Measurements from ENCODE around the gene COQ8A. TPM values are rescaled to one million over a fixed set of nuclear protein-coding genes. Genes with fewer than 3 reads are reported as not detected.

Gene COQ8A
- total RNA-seq, 4 donors from 2014 or later = 73.1 to 118 (median 80.9) TPM

- intact Hi-C loops (cut with DNase I) = no loop called here
- TF ChIP-seq EP300 (IDR thresholded peaks at IDR 0.05) (no peak), POLR2A (IDR thresholded peaks at IDR 0.05; ENCODE audit: low read depth) (no peak), POLR2AphosphoS5 (IDR thresholded peaks at IDR 0.05) (no peak), CTCF (IDR thresholded peaks at IDR 0.05) (no peak)
- Histone ChIP-seq H3K27me3 (no peaks in the 10 kb centered on the region), H3K36me3 (peaks cover 13 to 49% (median 46%) of the 10 kb centered on the region in 4 donors), H3K4me3 (no peak overlapping the region), H3K9me3 (no peaks in the 10 kb centered on the region), H3K4me1 (no peaks in the 10 kb centered on the region), H3K27ac (replicated peaks in 1 of 4) (no peak overlapping the region)
- 83% methylated on average over 7 of the region's 8 CpGs for WGBS
- DNase-seq (ENCODE audit: extremely low spot score) = no peak
These were observed 64.7 kb downstream of the COQ8A start for GRCh38 chr1:227004796-227005195.

GRCh38 chr1:227006226-227006796, 66.2 kb downstream of the COQ8A start:
- Histone ChIP-seq H3K9me3 (no peaks in the 10 kb centered on the region), H3K4me1 (no peaks in the 10 kb centered on the region), H3K27ac (replicated peaks in 1 of 4) (no peak overlapping the region), H3K4me3 (no peak overlapping the region), H3K36me3 (peaks cover 13 to 51% (median 44%) of the 10 kb centered on the region in 4 donors), H3K27me3 (no peaks in the 10 kb centered on the region)
- intact Hi-C loops (cut with DNase I) = no loop called here
- no peak for DNase-seq (ENCODE audit: extremely low spot score)
- WGBS = 99% methylated on average over 5 of the region's 5 CpGs
- no peak for TF ChIP-seq POLR2A (IDR thresholded peaks at IDR 0.05; ENCODE audit: low read depth)
- no peak for TF ChIP-seq CTCF (IDR thresholded peaks at IDR 0.05)
- TF ChIP-seq POLR2AphosphoS5 (IDR thresholded peaks at IDR 0.05) = no peak
- no peak for TF ChIP-seq EP300 (IDR thresholded peaks at IDR 0.05)

GRCh38 chr1:227009937-227010336, 69.8 kb downstream of the COQ8A start:
- Histone ChIP-seq H3K4me1 (no peaks in the 10 kb centered on the region), H3K4me3 (no peak overlapping the region), H3K9me3 (no peaks in the 10 kb centered on the region), H3K27me3 (no peaks in the 10 kb centered on the region), H3K36me3 (peaks cover 0 to 28% (median 15%) of the 10 kb centered on the region in 4 donors), H3K27ac (replicated peaks in 1 of 4) (no peak overlapping the region)
- intact Hi-C loops (cut with DNase I) = no loop called here
- no peak for DNase-seq (ENCODE audit: extremely low spot score)
- TF ChIP-seq POLR2A (IDR thresholded peaks at IDR 0.05; ENCODE audit: low read depth) (no peak), EP300 (IDR thresholded peaks at IDR 0.05) (no peak), POLR2AphosphoS5 (IDR thresholded peaks at IDR 0.05) (no peak), CTCF (IDR thresholded peaks at IDR 0.05) (no peak)

GRCh38 chr1:227010645-227011044, 70.6 kb downstream of the COQ8A start:
- Histone ChIP-seq H3K4me3 (no peak overlapping the region), H3K36me3 (peaks cover 0 to 34% (median 21%) of the 10 kb centered on the region in 4 donors), H3K9me3 (no peaks in the 10 kb centered on the region), H3K27me3 (no peaks in the 10 kb centered on the region), H3K27ac (replicated peaks in 1 of 4) (no peak overlapping the region), H3K4me1 (no peaks in the 10 kb centered on the region)
- WGBS = 97% methylated on average over 5 of the region's 5 CpGs
- intact Hi-C loops (cut with DNase I) = no loop called here
- DNase-seq (ENCODE audit: extremely low spot score) = no peak
- TF ChIP-seq POLR2A (IDR thresholded peaks at IDR 0.05; ENCODE audit: low read depth) (no peak), POLR2AphosphoS5 (IDR thresholded peaks at IDR 0.05) (no peak), CTCF (IDR thresholded peaks at IDR 0.05) (no peak), EP300 (IDR thresholded peaks at IDR 0.05) (no peak)

- H3K4me3 ChIP-seq = no peak overlapping the region
- intact Hi-C loops (cut with DNase I) = no loop called here
- H3K36me3 ChIP-seq = peaks cover 3 to 62% (median 48%) of the 10 kb centered on the region in 4 donors
- 94% methylated on average over 3 of the region's 3 CpGs for WGBS
- H3K27ac ChIP-seq (replicated peaks in 1 of 4) = no peak overlapping the region
- no peaks in the 10 kb centered on the region for H3K4me1 ChIP-seq
- TF ChIP-seq EP300 (IDR thresholded peaks at IDR 0.05) (no peak), POLR2AphosphoS5 (IDR thresholded peaks at IDR 0.05) (no peak), CTCF (IDR thresholded peaks at IDR 0.05) (no peak), POLR2A (IDR thresholded peaks at IDR 0.05; ENCODE audit: low read depth) (no peak)
- DNase-seq (ENCODE audit: extremely low spot score) = no peak
- H3K9me3 ChIP-seq = peaks cover 0 to 3% (median 0%) of the 10 kb centered on the region in 4 donors
- no peaks in the 10 kb centered on the region for H3K27me3 ChIP-seq
These were observed 76.9 kb downstream of the COQ8A start for GRCh38 chr1:227016990-227017389.

Data from esophagus muscularis mucosa (tissue), 4 donors.